Measurements from ENCODE around the gene BMP6.
"Not testable (repeated sequence)": the region's sequence is repeated elsewhere in the genome, so short reads cannot be mapped to it uniquely, and the experiment has no call there.

Gene BMP6

GRCh38 chr6:7888587-7889357 lies 162.9 kb downstream of the BMP6 start:
- no peak for DNase-seq

GRCh38 chr6:7891078-7891872 lies 165.4 kb downstream of the BMP6 start:
- no peak for DNase-seq

GRCh38 chr6:7892367-7892766 lies 166.5 kb downstream of the BMP6 start:
- DNase-seq = not testable (repeated sequence)

- no peak for DNase-seq
Measured at GRCh38 chr6:7893342-7893741, 167.4 kb downstream of the BMP6 start.

- DNase-seq = no peak
Measured at GRCh38 chr6:7894262-7895124, 168.6 kb downstream of the BMP6 start.

GRCh38 chr6:7895125-7895423 lies 169.2 kb downstream of the BMP6 start:
- no peak for DNase-seq

- DNase-seq = no peak
Measured at GRCh38 chr6:7896465-7896987, 170.6 kb downstream of the BMP6 start.

GRCh38 chr6:7897461-7898192 lies 171.7 kb downstream of the BMP6 start:
- DNase-seq = no peak

GRCh38 chr6:7898193-7898586 lies 172.3 kb downstream of the BMP6 start:
- DNase-seq = not testable (repeated sequence)

- peak in 1 of 2 experiments; percentile 1 for DNase-seq
Measured at GRCh38 chr6:7899101-7899888, 173.4 kb downstream of the BMP6 start.

- DNase-seq = no peak
Measured at GRCh38 chr6:7899889-7900213, 174.0 kb downstream of the BMP6 start.

GRCh38 chr6:7900621-7901020 lies 174.7 kb downstream of the BMP6 start:
- no peak for DNase-seq

GRCh38 chr6:7901056-7901455 lies 175.2 kb downstream of the BMP6 start:
- no peak for DNase-seq

- DNase-seq = no peak
Measured at GRCh38 chr6:7901780-7902179, 175.9 kb downstream of the BMP6 start.

- DNase-seq = no peak
Measured at GRCh38 chr6:7902221-7902620, 176.3 kb downstream of the BMP6 start.

GRCh38 chr6:7902867-7903266 lies 177.0 kb downstream of the BMP6 start:
- no peak for DNase-seq

GRCh38 chr6:7903673-7904072 lies 177.8 kb downstream of the BMP6 start:
- no peak for DNase-seq

GRCh38 chr6:7904654-7905319 lies 178.9 kb downstream of the BMP6 start:
- no peak for DNase-seq

GRCh38 chr6:7905416-7905815 lies 179.5 kb downstream of the BMP6 start:
- no peak for DNase-seq

GRCh38 chr6:7906741-7907140 lies 180.8 kb downstream of the BMP6 start:
- no peak for DNase-seq

- no peak for DNase-seq
Measured at GRCh38 chr6:7907159-7907558, 181.3 kb downstream of the BMP6 start.

Measured in SHP77 (cell line).